HepG2 (cell line): ENCODE measurements around the gene IER5L. TPM values are rescaled to one million over a fixed set of nuclear protein-coding genes. Genes with fewer than 3 reads are reported as not detected.

Experiments
- ATF4 ChIP-seq, 2 experiments: fragments of 450-650 bp in 1 of 2; sonication (generic) in 1 of 2; formaldehyde crosslinking; IDR thresholded peaks; 2 replicates each; pipeline versions ENCODE4 v1.5.0 to v1.8.0; 2020 to 2022; ENCODE audit warnings: mild to moderate bottlenecking in 1 of 2, missing genetic modification reagents in 1 of 2
- DNMT3B ChIP-seq: conservative IDR thresholded peaks from 2 replicates; pipeline ENCODE4 v1.6.1; 2016; ENCODE audit warnings: missing biosample characterization, control low read depth
- HOXA5 ChIP-seq: sonication (generic); formaldehyde crosslinking; IDR thresholded peaks from 2 replicates; pipeline ENCODE4 v1.4.0; 2020; ENCODE audit warnings: missing genetic modification reagents
- MYPOP ChIP-seq: sonication (generic); formaldehyde crosslinking; IDR thresholded peaks from 2 replicates; pipeline ENCODE4 v1.8.1; 2023; ENCODE audit warnings: mild to moderate bottlenecking, moderate library complexity, missing genetic modification reagents
- REL ChIP-seq: sonication (generic); formaldehyde crosslinking; conservative IDR thresholded peaks from 2 replicates; pipeline ENCODE4 v1.8.0; 2022; ENCODE audit warnings: mild to moderate bottlenecking, missing genetic modification reagents, moderate library complexity
- SRSF1 ChIP-seq: fragments of 200-400 bp; formaldehyde crosslinking; optimal IDR thresholded peaks from 2 replicates; pipeline ENCODE3; 2017; ENCODE audit warnings: mild to moderate bottlenecking, low read depth, low read length, moderate library complexity
- STAG1 ChIP-seq: sonication (generic); formaldehyde crosslinking; IDR thresholded peaks from 2 replicates; pipeline ENCODE4 v1.4.0; 2020; ENCODE audit warnings: missing genetic modification reagents
- ZBTB40 ChIP-seq, 2 experiments: fragments of 450-650 bp in 1 of 2; sonication (generic) in 1 of 2; formaldehyde crosslinking in 1 of 2; IDR thresholded peaks; 2 replicates each; pipeline versions ENCODE4 v1.6.1 to v1.8.0; 2016 to 2022; ENCODE audit warnings: antibody characterized with exemption in 1 of 2, mild to moderate bottlenecking in 1 of 2, missing genetic modification reagents in 1 of 2
- ZC3H13 ChIP-seq: sonication (generic); formaldehyde crosslinking; IDR thresholded peaks from 2 replicates; pipeline ENCODE4 v1.8.1; 2023; ENCODE audit warnings: mild to moderate bottlenecking, missing genetic modification reagents, moderate library complexity
- ZKSCAN8 ChIP-seq: IDR thresholded peaks from 2 replicates; pipeline ENCODE4 v1.6.1; 2016; ENCODE audit warnings: borderline replicate concordance, missing genetic modification reagents, missing compliant biosample characterization
- ZNF280B ChIP-seq: sonication (generic); formaldehyde crosslinking; IDR thresholded peaks from 2 replicates; pipeline ENCODE4 v1.5.0; 2020; ENCODE audit warnings: missing genetic modification reagents, mild to moderate bottlenecking, borderline replicate concordance
- ZNF331 ChIP-seq: sonication (generic); formaldehyde crosslinking; IDR thresholded peaks from 2 replicates; pipeline ENCODE4 v1.4.0; 2020; ENCODE audit warnings: missing genetic modification reagents
- ZSCAN12 ChIP-seq: sonication (generic); formaldehyde crosslinking; IDR thresholded peaks from 2 replicates; pipeline ENCODE4 v1.9.0; 2021; ENCODE audit warnings: mild to moderate bottlenecking, missing genetic modification reagents
- ZSCAN9 ChIP-seq: IDR thresholded peaks from 2 replicates; pipeline ENCODE4 v1.6.1; 2016; ENCODE audit warnings: borderline replicate concordance
- polyA plus RNA-seq, 8 experiments: library from polyadenylated mRNA; depleted of rRNA in 3 of 8; stranded (reverse) in 7 of 8; unstranded in 1 of 8; fragments of >200 nt; fragmentation: Illumina TruSeq in 4 of 8; extraction: Trizol in 4 of 8; gene quantifications; 2 replicates each; pipeline versions ENCODE4 v1.2.1 to v1.2.3, GENCODE V29; 2011 to 2016; ENCODE audit warnings: low read depth in 4 of 8, missing spikeins in 1 of 8, mixed read lengths in 1 of 8; ENCODE audit not compliant: insufficient read depth in 1 of 8
- total RNA-seq, 5 experiments: library from RNA; depleted of rRNA; stranded (reverse); fragments of >200 nt; fragmentation: Illumina TruSeq; extraction: Trizol; gene quantifications; 2 replicates each; pipeline ENCODE4 v1.2.3, GENCODE V29; 2016; ENCODE audit warnings: low read depth in 1 of 5

The IER5L gene
- total and polyA plus RNA-seq, 2 of the 13 experiments (the other 11 are each of a cell fraction or from before 2014, with no cell fraction given) = 1.8 to 3.3 TPM

GRCh38 chr9:129177791-129178567 lies at the start of gene IER5L (continued):
- TF ChIP-seq ZNF280B (CRISPR knock-in tag) = peak; percentile 55; the same call in 1 of the 2 replicates
- 0 out of 2 replicates have a peak, but pooled peaks have one; percentile 67 for TF ChIP-seq DNMT3B (CRISPR knock-in tag)
- TF ChIP-seq ZSCAN9 = peak; percentile 88
- TF ChIP-seq ZSCAN12 (CRISPR knock-in tag) = peak; percentile 91; the same call in 1 of the 2 replicates
- 0 out of 2 replicates have a peak, but pooled peaks have one; percentile 28 for TF ChIP-seq ZKSCAN8 (CRISPR knock-in tag)
- peak; percentile 69; the same call in 1 of the 2 replicates for TF ChIP-seq ZC3H13 (CRISPR knock-in tag)
- TF ChIP-seq ATF4 (CRISPR knock-in tag; IDR thresholded peaks at IDR 0.05) = peak in 1 of 2 experiments; percentile 68; a peak in 2 of 4 replicates
- TF ChIP-seq ZBTB40 (IDR thresholded peaks at IDR 0.05) = no peak
- TF ChIP-seq ZBTB40 (CRISPR knock-in tag; IDR thresholded peaks at IDR 0.05) = peak; percentile 38; the same call in 1 of the 2 replicates
- TF ChIP-seq MYPOP = peak; percentile 95
- TF ChIP-seq STAG1 (CRISPR knock-in tag) = no peak; the same call in 1 of the 2 replicates
- TF ChIP-seq HOXA5 (CRISPR knock-in tag) = peak; percentile 90
- TF ChIP-seq SRSF1 = peak; percentile 29
- TF ChIP-seq ZNF331 (CRISPR knock-in tag) = peak; percentile 74
- peak; percentile 79; the same call in 1 of the 2 replicates for TF ChIP-seq REL (CRISPR knock-in tag)
